ENCODE data around the gene CEP85L. TPM values are rescaled to one million over a fixed set of nuclear protein-coding genes. Genes with fewer than 3 reads are reported as not detected.

The CEP85L gene
- polyA plus RNA-seq, 1 experiment, result 7.4 TPM

DNA sequence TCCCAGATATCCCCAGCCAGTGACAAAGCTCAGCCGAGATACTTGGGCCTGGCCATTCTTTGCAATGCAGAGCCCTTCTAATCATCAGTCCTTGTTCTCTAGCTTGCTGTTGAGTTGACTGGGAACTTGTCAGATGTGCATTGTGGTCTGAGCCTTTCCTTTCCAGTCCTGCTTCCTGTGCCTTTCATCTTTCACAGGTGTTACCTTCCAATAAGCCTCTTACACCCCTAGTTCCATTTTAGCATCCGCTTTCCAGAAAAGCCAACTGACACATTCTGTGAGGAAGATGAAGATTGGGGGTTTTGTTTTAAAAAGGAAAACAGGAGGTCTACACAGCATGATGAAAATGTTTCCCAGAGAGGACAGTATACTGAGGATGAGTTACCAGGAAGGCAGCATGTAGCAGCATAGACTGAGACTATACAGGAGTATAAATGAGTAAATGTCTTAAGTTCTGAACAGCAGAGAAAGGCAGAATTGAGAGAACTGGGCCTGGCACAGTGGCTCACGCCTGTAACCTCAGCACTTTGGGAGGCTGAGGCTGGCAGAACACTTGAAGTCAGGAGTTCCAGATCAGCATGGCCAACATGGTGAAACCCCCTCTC lies 5.6 kb upstream of the CEP85L start:
- Histone ChIP-seq H3K9me3 (ENCODE audit: control insufficient read depth, insufficient read depth, low read length) (no peaks in the 10 kb centered on the region), H3K4me3 (ENCODE audit: low read depth, low read length) (no peak overlapping the region), H3K27me3 (ENCODE audit: control insufficient read depth, insufficient read depth, low read length) (no peaks in the 10 kb centered on the region), H3K27ac (ENCODE audit: low read depth, low read length) (no peak overlapping the region)
- no peak for DNase-seq (ENCODE audit: low read depth, low spot score)
- CTCF ChIA-PET, result interaction anchor here (0.6 to 1.1 kb wide), 2 partner anchors 46 to 373 kb away, joined by 3 read pairs; no protein-coding TSS in a partner anchor
- TF ChIP-seq, protein P1, sequence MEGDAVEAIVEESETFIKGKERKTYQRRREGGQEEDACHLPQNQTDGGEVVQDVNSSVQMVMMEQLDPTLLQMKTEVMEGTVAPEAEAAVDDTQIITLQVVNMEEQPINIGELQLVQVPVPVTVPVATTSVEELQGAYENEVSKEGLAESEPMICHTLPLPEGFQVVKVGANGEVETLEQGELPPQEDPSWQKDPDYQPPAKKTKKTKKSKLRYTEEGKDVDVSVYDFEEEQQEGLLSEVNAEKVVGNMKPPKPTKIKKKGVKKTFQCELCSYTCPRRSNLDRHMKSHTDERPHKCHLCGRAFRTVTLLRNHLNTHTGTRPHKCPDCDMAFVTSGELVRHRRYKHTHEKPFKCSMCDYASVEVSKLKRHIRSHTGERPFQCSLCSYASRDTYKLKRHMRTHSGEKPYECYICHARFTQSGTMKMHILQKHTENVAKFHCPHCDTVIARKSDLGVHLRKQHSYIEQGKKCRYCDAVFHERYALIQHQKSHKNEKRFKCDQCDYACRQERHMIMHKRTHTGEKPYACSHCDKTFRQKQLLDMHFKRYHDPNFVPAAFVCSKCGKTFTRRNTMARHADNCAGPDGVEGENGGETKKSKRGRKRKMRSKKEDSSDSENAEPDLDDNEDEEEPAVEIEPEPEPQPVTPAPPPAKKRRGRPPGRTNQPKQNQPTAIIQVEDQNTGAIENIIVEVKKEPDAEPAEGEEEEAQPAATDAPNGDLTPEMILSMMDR (IDR thresholded peaks at IDR 0.05; ENCODE audit: low read depth, low read length), result no peak
- POLR2A ChIA-PET, result no interaction called here

DNA sequence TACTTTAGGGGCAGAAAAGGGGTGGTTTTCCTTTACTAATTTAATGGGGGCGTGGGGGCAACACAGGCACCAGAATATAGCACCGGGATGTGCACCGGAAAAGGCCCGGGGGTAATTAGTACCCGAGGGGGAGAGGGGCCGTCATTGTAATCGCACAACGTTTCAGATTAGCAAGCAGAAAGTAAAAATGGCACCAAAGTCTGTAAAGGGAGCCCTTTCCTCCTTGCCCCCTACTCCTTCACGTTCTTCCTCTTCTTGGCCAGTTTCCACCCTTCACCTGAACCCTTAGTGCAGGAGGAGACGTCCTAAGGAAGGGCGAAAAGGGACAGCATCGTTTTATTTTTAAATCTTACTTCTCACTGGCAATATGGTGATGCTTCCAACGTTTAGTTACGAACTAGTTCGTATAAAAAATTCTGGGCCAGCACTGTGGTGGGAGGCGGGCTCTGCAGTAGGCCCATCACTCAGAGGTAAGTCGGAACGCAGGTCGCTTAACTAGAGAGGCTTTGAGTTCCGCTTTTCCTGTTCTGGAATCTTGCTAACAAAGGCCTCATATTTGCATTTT lies 742 bp upstream of the CEP85L start:
- H3K27ac ChIP-seq (ENCODE audit: low read depth, low read length), result no peak overlapping the region
- no peak for DNase-seq (ENCODE audit: low read depth, low spot score)
- H3K4me3 ChIP-seq (ENCODE audit: low read depth, low read length), result peak overlapping the region; percentile 69
- POLR2A ChIA-PET, result interaction anchor here (0.7 to 1.3 kb wide), 6 partner anchors 16 to 308 kb away, joined by 3 to 8 read pairs (median 3); no protein-coding TSS in a partner anchor
- TF ChIP-seq, protein P1 (IDR thresholded peaks at IDR 0.05; ENCODE audit: low read depth, low read length), result no peak
- CTCF ChIA-PET, result interaction anchor here (0.6 to 0.7 kb wide), 2 partner anchors 12 to 1949 kb away, joined by 3 to 4 read pairs; no protein-coding TSS in a partner anchor
- H3K27me3 ChIP-seq (ENCODE audit: control insufficient read depth, insufficient read depth, low read length), result no peaks in the 10 kb centered on the region
- H3K9me3 ChIP-seq (ENCODE audit: control insufficient read depth, insufficient read depth, low read length), result no peaks in the 10 kb centered on the region

DNA sequence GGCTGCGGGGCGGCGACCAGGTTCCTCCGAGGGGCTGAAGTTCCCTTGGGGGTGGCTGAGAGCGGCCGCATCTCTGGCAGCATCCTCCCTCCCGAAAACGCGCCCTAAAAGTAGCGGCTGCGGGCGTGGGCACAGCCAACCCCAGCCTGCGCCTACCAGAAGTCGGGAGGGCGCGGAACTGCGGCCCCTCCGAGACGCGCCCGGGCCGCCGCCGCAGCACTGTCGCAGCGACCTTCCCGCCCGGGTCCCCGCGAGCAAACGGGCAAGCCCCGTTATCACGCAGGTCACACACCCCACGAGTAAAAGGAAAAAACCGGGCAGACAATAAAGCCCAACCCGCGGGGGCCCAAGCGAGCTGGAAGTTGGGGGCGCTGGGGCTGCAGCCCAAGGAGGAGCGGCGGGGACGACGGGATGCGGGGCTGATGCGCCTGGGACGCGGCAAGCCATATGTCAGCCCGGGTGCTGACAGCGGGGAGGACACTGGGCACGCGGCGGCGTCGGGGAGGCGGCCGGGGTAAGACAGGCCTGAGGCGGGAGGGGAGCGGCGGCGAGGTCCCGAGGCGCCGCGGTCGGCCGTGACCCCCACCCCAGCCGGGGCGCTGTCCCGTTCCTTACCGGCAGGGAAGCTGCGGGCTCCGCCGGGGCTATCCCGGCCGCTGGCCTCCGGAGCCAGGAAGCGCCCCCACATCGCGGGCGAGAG lies 659 bp downstream of the CEP85L start:
- TF ChIP-seq, protein P1 (IDR thresholded peaks at IDR 0.05; ENCODE audit: low read depth, low read length), result peak; percentile 22; the same call in 1 of the 2 replicates
- DNase-seq (ENCODE audit: low read depth, low spot score), result no peak
- H3K27me3 ChIP-seq (ENCODE audit: control insufficient read depth, insufficient read depth, low read length), result no peaks in the 10 kb centered on the region
- no peaks in the 10 kb centered on the region for H3K9me3 ChIP-seq (ENCODE audit: control insufficient read depth, insufficient read depth, low read length)
- ChIA-PET POLR2A (interaction anchor here (0.6 to 1.3 kb wide), 7 partner anchors 14 to 330 kb away, joined by 3 to 8 read pairs (median 3); no protein-coding TSS in a partner anchor), CTCF (interaction anchor here (0.9 kb wide), 1 partner anchor 364 kb away, joined by 3 read pairs; no protein-coding TSS in a partner anchor)
- H3K27ac ChIP-seq (ENCODE audit: low read depth, low read length), result peak overlapping the region; percentile 74
- H3K4me3 ChIP-seq (ENCODE audit: low read depth, low read length), result peak overlapping the region; percentile 81

DNA sequence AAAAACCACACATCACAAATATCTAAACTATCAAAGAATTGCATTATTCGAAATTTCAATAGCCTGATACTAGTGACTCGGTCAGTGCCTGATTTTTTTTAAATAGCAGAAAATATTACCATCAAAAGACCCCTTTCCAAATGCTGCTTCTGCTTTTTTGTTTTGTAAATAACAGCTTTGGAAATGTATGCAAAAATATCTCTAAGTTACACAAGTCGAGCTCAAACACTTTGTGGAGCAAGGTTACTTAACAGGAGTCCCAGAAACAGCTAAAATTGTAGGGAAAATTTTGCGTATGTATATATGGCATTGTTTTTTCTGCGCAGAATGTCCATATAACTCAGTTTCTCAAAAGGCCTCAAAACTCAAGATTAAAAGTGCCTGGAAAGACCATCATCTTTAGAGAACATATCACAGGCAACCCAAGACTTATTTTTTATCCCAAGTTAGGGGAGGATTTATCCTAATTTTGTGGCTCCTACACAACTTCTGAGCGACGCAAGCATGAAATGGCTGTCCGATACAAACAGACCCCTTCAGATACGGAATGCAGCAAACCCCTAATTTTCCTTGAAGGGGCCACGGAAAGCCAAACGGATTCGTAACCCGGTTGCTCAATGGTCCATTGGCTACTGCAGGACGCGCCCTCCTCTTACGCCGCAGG lies 1.3 kb downstream of the CEP85L start:
- Histone ChIP-seq H3K9me3 (ENCODE audit: control insufficient read depth, insufficient read depth, low read length) (no peaks in the 10 kb centered on the region), H3K27me3 (ENCODE audit: control insufficient read depth, insufficient read depth, low read length) (no peaks in the 10 kb centered on the region), H3K4me3 (ENCODE audit: low read depth, low read length) (peak overlapping the region; percentile 81), H3K27ac (ENCODE audit: low read depth, low read length) (peak overlapping the region; percentile 49)
- POLR2A ChIA-PET, result interaction anchor here (0.9 kb wide), 1 partner anchor 135 kb away, joined by 4 read pairs; no protein-coding TSS in a partner anchor
- TF ChIP-seq, protein P1 (IDR thresholded peaks at IDR 0.05; ENCODE audit: low read depth, low read length), result no peak
- no peak for DNase-seq (ENCODE audit: low read depth, low spot score)
- CTCF ChIA-PET, result interaction anchor here (0.5 to 1.3 kb wide), 4 partner anchors 38 to 365 kb away, joined by 3 read pairs; no protein-coding TSS in a partner anchor
